G401 (cell line): ENCODE data around the gene NAALADL1. TPM values are rescaled to one million over a fixed set of nuclear protein-coding genes. Genes with fewer than 3 reads are reported as not detected.
"Not testable (repeated sequence)": the region's sequence is repeated elsewhere in the genome, so short reads cannot be mapped to it uniquely, and the experiment has no call there.

ENCODE experiments used
- DNase-seq: peaks from one replicate; pipeline ENCODE4 v3.0.0-alpha.2; 2015; ENCODE audit warnings: low spot score
- in situ Hi-C: cut with HindIII; loops from 2 replicates; pipeline ENCODE4 v1.10.0; 2016; ENCODE audit warnings: low sequenced_read_pairs, mixed read lengths
- total RNA-seq: library from RNA; depleted of rRNA; stranded (reverse); fragments of >200 nt; shearing (Covaris generic); gene quantifications from 2 replicates; pipeline ENCODE4 v1.2.3, GENCODE V29; 2014

The NAALADL1 gene
- total RNA-seq, 1 experiment from 2014 or later, result not detected

GRCh38 chr11:65023502-65023901, 34.9 kb downstream of the NAALADL1 start:
- in situ Hi-C loops, DNase-seq: not testable (repeated sequence)

GRCh38 chr11:65021509-65021908, 36.8 kb downstream of the NAALADL1 start:
- in situ Hi-C loops, result no loop called here
- DNase-seq, result no peak

GRCh38 chr11:65021003-65021402, 37.4 kb downstream of the NAALADL1 start:
- in situ Hi-C loops, result no loop called here
- DNase-seq, result no peak

GRCh38 chr11:65019824-65020223, 38.5 kb downstream of the NAALADL1 start:
- no peak for DNase-seq
- in situ Hi-C loops, result no loop called here

GRCh38 chr11:65017937-65018336, 40.4 kb downstream of the NAALADL1 start:
- in situ Hi-C loops, result no loop called here
- DNase-seq, result no peak

- in situ Hi-C loops, result no loop called here
- DNase-seq, result no peak
Observed at GRCh38 chr11:65016705-65017104, 41.6 kb downstream of the NAALADL1 start.

GRCh38 chr11:65014726-65015227, 43.6 kb downstream of the NAALADL1 start:
- DNase-seq, result no peak

GRCh38 chr11:65013888-65014725, 44.2 kb downstream of the NAALADL1 start, which contains the start of gene ARL2:
ARL2 (plus strand) TSS chr11:65014160; CDS start chr11:65014208, 48 bp downstream.
- peak; percentile 90 for DNase-seq
- in situ Hi-C loops, result no loop called here

More at GRCh38 chr11:65014726-65015227, 43.6 kb downstream of the NAALADL1 start:
- in situ Hi-C loops, result no loop called here

- peak; percentile 84 for DNase-seq
- in situ Hi-C loops, result no loop called here
Observed at GRCh38 chr11:65013130-65013887, 45.0 kb downstream of the NAALADL1 start.

GRCh38 chr11:65008873-65009272, 49.5 kb downstream of the NAALADL1 start:
- DNase-seq, result no peak
- in situ Hi-C loops, result no loop called here

- in situ Hi-C loops, result no loop called here
- DNase-seq, result no peak
Observed at GRCh38 chr11:65008016-65008415, 50.3 kb downstream of the NAALADL1 start.

GRCh38 chr11:65003968-65004367, 54.4 kb downstream of the NAALADL1 start:
- in situ Hi-C loops, result not testable (repeated sequence)

GRCh38 chr11:65003282-65003681, 55.1 kb downstream of the NAALADL1 start:
- in situ Hi-C loops, result no loop called here
- DNase-seq, result no peak

More at GRCh38 chr11:65003968-65004367, 54.4 kb downstream of the NAALADL1 start:
- not testable (repeated sequence) for DNase-seq

GRCh38 chr11:65002706-65003105, 55.6 kb downstream of the NAALADL1 start:
- DNase-seq, result no peak
- in situ Hi-C loops, result no loop called here

- in situ Hi-C loops, result no loop called here
- no peak for DNase-seq
Observed at GRCh38 chr11:64999478-64999877, 58.9 kb downstream of the NAALADL1 start.

GRCh38 chr11:64998690-64999431, 59.5 kb downstream of the NAALADL1 start:
- in situ Hi-C loops, result no loop called here
- no peak for DNase-seq

GRCh38 chr11:64998141-64998540, 60.2 kb downstream of the NAALADL1 start:
- in situ Hi-C loops, result no loop called here
- no peak for DNase-seq

- in situ Hi-C loops, result no loop called here
- peak; percentile 51 for DNase-seq
Observed at GRCh38 chr11:64996710-64997380, 61.5 kb downstream of the NAALADL1 start, which contains the start of gene BATF2. BATF2 (minus strand) TSS chr11:64996971; CDS start chr11:64996914, 57 bp downstream.

- in situ Hi-C loops, result no loop called here
- DNase-seq, result no peak
Observed at GRCh38 chr11:64996327-64996709, 62.0 kb downstream of the NAALADL1 start.
